Thyroid gland (tissue), 4 donors: ENCODE measurements around the gene DAGLA.

ENCODE experiments used
- CTCF ChIP-seq, 6 experiments: fragments of 200-600 bp in 3 of 6; fragments of 450-650 bp in 3 of 6; sonication (generic) in 3 of 6; IDR thresholded peaks; one replicate each; pipeline ENCODE4 v1.5.1; 2016 to 2019; ENCODE audit warnings: antibody characterized with exemption in 6 of 6, mild to moderate bottlenecking in 2 of 6, inconsistent platforms in 1 of 6, moderate library complexity in 1 of 6
- POLR2A ChIP-seq, 2 donors: fragments of 450-650 bp; IDR thresholded peaks; one replicate each; pipeline ENCODE4 v1.6.1; 2017; ENCODE audit warnings: antibody characterized with exemption in 2 of 2, mild to moderate bottlenecking in 2 of 2, moderate library complexity in 1 of 2

GRCh38 chr11:61696602-61697001, 16.4 kb downstream of the DAGLA start:
- TF ChIP-seq CTCF (IDR thresholded peaks at IDR 0.05) (no peak), POLR2A (IDR thresholded peaks at IDR 0.05) (no peak)
